GM21619 (cell line): ENCODE data around the gene COPS7B.
"Not testable (repeated sequence)": the region's sequence is repeated elsewhere in the genome, so short reads cannot be mapped to it uniquely, and the experiment has no call there.

ENCODE experiments used
- ATAC-seq: cut with Tn5 transposase; IDR thresholded peaks from one replicate; pipeline ENCODE4 v1.9.1; 2021; ENCODE audit not compliant: unreplicated experiment

Gene COPS7B

DNA sequence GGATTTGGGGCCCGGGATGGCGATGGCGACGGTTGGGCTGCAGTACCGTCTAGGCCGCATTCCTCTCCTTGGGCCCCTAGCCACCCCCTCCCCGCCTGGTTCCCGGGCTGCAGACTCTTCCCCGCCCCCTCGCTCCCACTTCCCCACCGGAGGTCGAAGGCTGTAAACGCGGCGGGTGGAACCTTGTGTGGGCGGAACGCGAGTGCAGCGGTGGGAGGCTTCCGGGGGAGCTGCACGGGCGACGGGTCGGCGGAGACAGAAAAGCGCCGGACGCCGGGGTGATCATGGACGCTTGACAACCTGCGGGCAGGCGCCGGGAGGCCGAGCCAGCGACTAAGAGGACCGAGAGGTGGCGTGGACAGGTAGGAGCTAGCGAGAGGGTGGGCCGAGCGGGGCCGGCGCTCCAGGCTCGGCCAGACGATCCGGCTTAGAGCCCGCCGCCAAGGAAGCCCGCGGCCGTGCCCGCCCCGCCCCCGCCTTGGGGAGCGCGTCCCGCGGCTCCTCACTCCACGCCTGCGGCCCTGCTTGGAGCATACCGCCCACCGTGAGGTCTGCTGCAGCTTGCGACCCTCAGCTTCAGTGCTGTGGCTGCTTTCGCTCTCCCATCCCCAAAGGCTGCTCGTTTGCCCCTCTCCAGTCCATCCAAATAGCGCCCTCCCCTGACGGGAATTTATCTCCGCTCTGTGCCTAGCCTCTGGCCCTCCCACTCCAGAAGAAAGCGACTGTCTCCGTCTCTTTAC lies at the start of gene COPS7B:
Gene COPS7B (plus strand): TSS at position 269 of the 740 bp plus-strand sequence. CDS start 2,126 bp downstream, outside the sequence.
- peak; percentile 59 for ATAC-seq

DNA sequence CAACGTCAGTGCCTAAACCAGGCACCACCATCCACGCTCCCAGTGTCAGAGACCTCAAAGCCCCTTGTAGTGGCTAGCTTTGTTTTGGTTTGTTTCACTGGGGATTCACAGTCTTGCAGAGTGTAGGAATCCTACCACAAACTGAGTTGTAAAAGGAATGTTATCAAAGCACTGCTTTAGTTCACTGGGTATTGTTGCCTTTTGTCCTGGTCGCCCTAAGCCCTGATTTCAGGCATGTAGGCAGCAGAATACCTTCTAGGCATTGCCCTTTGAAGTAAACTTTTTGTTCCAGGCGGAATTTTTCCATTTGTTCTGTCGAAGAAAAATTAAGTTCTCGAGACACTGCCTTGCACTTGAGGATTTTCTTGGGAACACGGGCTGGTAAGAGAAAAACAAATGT lies 48.5 kb upstream of the COPS7B start:
- no peak for ATAC-seq

DNA sequence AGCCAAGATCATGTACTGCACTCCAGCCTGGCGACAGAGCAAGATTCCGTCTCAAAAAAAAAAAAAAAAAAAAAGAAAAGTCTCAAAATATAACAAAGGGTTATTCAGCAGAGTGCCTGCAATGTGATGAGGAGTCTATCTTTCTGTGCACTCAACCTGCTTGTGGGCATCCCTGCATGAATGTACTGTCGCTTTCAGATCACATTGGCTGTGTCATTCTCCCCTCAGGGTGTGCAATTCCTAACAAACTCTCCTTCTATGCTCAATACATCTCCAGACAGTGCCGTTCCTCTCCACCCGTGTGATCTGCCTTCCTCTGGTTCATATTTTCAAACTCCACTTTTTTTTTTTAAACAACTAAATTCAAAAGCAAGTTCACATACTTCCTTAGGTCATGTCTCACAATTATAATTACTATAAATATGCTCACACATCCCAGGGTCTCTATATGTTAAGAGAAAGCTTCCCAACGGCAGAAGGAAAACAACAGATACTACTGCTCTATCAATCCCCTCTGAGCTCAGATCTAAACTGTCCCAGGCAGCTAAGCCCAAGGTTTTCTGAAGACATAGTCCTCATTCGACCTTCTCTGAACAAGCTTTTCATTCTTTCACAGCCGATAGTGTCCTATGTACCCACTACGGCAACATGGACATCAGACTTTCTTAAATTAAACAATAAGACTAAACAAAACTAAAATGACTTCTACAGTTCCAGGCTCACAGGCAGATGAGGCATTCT lies 42.7 kb upstream of the COPS7B start:
- no peak for ATAC-seq

DNA sequence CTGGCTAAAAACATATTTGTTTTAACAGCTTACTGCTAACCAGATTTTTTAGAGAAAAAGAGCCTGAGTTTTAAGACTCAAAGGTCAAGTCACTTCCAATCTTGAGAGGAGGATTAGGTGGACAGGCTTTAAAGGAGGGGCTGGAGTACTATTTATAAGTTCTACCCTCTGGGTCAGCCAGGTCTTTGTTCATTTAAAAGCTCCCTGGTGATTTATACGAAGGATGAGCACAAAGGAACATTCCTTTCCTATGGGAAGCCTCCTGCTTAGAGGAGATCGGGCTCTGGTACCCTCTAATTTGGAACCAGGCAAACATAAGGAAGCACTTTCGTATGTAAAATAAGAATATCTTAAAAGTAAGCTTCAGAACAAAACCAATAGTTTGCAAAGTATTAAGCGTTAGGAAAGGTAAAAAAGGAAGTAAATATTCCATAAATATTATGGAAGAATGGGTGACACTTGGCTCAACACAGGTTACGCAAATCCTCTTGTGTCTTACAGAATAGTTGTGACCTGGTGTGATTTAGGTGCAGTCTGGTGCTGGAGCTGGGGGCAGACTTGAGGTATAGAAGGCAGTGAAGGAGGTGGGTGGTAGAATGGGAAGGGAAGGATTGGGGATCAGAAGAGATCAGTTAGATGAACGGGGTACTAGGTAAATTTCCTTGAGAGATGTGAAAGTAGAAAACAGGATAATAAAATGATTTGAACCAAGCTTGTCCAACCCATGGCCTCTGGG lies 40.8 kb upstream of the COPS7B start:
- no peak for ATAC-seq

DNA sequence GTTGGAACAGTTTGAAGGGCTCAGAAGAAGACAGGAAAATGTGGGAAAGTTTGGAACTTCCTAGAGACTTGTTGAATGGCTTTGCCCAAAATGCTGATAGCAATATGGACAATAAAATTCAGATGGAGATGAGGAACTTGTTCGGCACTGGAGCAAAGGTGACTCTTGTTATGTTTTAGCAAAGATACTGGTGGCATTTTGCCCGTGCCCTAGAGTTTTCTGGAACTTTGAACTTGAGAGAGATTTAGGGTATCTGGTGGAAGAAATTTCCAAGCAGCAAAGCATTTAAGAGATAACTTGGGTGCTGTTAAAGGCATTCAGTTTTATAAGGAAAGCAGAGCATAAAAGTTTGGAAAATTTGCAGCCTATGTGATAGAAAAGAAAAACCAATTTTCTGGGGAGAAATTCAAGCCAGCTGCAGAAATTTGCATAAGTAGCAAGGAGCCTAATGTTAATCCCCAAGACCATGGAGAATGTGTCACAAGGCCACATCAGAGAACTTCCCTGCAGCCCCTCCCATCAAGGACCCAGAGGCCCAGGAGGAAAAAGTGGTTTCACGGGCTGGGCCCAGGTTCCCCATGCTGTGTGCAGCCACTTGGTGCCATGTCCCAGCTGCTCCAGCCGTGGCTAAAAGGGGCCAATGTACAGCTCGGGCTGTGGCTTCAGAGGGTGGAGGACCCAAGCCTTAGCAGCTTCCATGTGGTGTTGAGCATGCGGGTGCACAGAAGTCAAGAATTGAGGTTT lies 37.9 kb upstream of the COPS7B start:
- ATAC-seq, result not testable (repeated sequence)

DNA sequence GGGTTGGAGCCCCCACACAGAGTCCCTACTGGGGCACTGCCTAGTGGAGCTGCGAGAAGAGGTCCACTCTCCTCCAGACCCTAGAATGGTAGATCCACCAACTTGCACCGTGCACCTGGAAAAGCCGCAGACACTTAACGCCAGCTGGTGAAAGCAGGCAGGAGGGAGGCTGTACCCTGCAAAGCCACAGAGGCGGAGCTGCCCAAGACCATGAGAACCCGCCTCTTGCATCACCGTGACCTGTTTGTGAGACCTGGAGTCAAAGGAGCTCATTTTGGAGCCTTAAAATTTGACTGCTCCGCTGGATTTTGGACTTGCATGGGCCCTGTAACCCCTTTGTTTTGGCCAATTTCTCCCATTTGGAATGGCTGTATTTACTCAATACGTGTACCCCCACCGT lies 37.2 kb upstream of the COPS7B start:
- ATAC-seq, result not testable (repeated sequence)

DNA sequence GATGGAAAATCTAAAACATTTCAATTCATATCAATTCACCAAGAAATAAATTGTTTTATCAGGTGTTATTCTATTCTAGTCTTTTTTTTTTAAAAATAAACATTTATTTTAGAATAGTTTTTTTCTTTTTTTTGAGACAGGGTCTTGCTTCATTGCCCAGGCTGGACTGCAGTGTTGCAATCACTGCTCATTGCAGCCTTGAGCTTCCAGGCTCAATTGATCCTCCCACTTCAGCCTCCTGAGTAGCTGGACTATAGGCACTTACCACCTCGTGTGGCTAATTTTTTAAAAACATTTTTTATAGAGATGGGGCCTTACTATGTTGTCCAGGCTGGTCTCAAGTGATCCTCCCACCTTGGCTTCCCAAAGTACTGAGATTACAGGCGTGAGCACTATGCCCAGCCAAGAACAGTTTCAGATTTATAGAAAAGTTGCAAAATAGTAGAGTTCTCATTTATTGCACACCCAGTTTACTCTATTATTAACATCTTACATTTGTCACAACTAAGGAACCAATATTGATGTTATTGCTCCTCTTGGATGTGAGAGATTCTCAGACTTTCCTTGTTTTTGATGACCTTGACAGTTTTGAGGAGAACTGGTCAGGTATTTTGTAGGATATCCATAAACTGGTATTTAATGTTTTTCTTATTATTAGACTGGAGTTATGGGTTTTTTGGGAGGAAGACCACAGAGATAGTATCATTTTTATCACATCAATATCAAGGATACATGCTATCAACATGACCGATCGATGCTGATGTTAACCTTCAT lies 35.0 kb upstream of the COPS7B start:
- no peak for ATAC-seq

DNA sequence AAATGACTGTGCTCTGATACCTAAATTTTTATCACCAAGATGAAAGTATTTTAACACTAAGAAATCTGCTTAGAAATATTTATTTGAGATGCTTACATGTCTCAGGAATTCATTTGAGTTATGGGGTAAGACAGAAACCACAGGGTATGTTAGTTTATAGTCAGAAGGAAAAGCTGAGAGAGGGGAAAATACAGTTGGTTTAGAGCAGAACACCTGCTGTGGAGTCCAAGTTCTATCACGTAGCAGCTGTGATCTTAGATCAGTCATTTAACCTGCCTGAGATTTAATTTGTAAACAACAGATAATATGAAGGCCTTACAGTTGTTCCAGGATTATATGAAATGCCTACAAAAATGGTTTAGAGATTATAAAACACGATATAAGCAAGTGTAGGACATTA lies 34.2 kb upstream of the COPS7B start:
- no peak for ATAC-seq

DNA sequence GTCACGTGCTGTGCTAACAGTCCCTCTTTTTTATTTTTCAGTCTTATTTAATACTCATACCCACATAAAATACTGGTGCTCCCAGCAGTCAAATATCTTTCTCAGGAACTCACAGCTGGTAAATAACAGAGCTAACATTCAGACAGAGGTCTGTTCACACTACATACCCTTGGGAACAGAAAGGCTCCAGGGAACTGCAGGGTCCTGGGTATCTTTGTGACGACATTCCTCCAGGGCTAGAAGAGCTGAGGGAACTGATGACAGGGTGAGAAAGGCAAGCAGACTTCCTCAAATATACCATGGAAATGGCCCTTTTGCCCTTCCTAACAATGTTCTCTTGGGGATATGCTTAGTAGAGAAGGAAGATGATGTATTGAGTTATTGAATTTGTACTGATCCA lies 24.5 kb upstream of the COPS7B start:
- no peak for ATAC-seq

DNA sequence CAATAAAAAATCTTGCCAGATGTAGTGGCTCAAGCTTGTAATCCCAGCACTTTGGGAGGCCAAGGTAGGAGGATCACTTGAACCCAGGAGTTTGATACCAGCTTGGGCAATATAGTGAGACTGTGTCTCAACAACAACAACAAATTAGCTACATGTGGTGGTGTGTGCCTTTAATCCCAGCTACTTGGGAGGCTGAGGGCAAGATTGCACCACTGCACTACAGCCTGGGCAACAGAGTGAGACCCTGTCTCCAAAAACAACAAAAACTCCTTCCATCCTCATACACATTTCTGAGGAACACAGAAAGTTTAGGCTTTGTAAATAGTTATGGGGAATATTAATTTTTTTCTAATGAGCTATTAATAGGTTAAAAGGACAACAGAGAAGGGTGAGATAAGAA lies 22.1 kb upstream of the COPS7B start:
- ATAC-seq, result no peak

DNA sequence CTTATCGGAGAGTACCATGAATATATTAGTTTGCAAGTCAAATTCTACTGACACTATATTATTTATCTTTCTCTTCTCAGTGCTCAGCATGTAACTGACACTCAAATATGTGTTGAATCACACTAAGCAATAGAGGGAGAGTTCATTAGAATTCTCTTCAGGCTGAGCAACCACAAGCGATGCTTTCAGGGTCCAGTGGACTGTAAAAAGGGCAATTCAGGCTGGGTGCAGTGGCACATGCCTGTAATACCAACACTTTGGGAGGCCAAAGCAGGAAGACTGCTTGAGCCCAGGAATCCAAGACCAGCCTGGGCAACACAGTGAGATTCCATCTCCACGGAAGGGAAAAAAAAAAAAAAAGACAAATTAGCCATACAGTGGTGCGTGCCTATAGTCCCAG lies 21.5 kb upstream of the COPS7B start:
- no peak for ATAC-seq

DNA sequence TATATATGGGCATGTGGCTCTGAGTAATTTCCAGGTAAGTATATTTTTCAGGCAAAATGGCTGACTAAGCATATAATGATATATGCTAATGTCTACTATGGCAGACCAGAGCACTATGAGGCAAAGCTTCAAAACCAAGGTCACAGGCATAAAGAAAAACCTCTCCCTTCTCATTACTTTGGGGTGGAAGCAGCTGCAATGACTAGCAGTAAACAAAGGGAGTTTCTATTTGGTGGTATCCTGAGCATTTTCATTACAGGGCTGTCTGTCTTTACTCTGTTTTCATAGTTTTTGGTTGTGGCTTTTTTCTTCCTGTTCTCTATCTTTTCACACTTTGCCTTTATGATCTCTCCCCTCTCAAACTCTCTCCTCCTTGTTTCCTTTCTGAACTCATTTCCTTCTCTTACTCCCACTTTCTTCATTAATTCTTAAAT lies 20.7 kb upstream of the COPS7B start:
- ATAC-seq, result peak; percentile 49

DNA sequence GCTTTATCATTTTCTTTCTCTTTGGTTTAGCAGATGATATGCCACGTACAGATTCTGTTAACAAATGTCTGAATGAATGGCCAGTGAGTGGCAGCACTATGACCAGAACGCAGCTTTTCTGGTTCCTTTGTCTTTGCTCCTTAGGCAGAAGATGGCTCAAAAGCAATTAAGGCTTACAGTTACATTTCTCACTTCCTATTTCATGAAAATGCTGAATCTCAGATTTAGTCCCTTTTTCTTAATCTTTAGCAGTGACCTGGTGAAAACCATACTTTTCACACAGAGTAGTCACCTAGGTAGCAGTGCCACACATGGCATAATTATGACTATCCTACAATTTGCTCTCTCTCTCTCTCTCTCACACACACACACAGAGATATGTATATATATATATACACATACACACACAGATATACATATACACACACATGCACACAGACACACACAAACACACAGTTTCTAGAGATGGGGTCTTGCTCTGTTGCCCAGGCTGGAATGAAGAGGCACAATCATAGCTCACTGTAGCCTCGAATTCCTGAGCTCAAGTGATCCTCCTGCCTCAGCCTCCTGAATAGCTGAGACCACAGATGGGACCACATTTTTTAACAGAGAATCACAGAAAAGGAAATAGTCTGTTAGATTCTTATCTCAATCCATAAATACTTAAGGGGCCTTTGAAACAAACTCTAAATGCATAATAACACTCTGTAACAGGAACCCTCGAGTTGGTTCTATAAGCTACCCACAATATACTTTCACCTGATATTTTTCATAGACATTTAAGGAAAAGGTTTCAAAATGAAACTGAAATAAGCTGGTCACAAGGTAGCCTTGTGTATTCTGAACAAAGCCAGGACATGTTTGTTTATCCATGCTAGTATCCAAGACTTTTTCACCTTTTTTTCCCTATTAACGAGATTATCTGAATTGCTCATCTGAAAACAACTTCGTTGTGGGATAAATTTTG lies 16.8 kb upstream of the COPS7B start:
- no peak for ATAC-seq

DNA sequence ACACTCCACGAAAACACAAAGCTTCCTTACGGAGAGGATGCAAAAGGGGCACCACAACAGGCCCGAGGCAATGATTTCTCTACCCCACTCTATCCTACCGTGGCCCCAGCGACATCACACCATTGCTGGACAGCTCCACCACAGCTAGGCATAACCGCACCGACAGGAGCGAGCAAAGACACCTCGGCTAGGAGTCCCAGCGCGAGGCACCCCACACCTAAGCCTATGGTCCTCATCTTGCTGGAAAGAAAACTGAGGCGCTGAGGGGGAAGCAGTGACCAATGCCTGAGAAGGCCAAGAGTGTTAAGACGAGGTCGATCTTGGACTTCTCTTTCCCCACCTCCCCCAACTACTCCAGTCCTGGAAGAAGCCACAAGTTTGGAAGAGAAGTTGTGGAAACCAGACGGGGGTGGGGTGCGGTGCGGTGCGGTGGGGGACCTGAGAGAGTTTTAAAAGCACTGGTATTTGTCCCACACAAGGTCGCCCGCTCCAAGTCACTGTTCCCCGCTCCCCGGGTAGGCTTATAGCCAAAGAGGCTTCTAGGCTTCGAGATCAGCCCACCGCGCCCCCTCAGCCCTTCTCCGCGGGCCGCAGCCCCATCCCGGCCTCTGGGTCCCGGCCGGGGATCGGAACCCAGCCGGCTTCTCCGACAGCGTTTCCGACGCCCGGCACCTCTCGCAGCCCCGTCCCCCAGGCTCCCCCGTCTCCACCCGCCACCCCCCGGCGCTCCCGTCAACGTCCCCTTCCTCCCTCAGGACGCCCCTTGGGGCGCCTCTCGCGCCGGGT lies 5.9 kb upstream of the COPS7B start:
- peak; percentile 0 for ATAC-seq

DNA sequence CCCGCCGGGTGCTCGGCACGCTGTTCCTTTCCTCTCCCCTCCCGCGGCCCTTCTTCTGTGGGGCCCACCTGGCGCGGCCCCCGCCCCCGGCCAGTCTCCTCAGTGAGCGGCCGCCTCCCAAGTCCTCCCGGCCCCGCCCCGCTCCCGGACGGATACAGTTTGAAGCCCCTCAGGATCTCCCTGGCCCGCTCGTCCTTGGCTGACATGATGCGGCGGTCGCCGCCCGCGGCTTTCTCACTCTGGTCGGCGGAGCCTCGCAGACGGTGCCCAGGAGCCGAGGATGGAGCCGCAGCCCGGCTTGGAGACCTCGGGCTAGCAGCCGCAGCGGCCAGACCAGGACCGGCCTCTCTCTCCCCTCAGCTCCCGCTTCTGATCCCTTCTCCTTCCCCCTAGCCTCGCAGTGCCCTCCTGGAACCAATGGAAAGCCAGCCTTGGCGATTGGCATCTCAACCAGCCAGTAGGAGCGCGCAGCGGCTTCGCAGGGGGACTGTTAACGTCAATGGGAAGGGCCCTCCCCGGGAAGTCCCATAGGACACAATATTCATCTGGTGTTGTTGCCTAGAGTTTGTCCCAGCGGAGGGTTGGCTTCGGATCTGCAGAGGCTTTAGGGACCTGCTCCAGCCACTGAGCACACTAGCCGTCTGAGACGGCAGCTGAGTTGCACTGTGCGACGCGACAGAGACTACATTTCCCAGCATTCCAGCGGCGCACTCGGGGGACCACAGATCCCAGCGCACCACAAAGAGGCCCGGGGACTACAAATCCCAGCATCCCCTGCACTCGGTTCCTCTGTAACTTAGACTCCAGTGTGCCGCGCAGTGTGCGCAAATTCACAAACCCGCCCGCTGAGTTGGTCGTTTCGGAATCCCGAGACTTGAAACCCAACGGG lies 5.1 kb upstream of the COPS7B start, which contains the start of gene PDE6D:
Gene PDE6D (minus strand): TSS at position 374 of the 889 bp plus-strand sequence. CDS start 168 bp downstream, at position 206.
- peak; percentile 84 for ATAC-seq

DNA sequence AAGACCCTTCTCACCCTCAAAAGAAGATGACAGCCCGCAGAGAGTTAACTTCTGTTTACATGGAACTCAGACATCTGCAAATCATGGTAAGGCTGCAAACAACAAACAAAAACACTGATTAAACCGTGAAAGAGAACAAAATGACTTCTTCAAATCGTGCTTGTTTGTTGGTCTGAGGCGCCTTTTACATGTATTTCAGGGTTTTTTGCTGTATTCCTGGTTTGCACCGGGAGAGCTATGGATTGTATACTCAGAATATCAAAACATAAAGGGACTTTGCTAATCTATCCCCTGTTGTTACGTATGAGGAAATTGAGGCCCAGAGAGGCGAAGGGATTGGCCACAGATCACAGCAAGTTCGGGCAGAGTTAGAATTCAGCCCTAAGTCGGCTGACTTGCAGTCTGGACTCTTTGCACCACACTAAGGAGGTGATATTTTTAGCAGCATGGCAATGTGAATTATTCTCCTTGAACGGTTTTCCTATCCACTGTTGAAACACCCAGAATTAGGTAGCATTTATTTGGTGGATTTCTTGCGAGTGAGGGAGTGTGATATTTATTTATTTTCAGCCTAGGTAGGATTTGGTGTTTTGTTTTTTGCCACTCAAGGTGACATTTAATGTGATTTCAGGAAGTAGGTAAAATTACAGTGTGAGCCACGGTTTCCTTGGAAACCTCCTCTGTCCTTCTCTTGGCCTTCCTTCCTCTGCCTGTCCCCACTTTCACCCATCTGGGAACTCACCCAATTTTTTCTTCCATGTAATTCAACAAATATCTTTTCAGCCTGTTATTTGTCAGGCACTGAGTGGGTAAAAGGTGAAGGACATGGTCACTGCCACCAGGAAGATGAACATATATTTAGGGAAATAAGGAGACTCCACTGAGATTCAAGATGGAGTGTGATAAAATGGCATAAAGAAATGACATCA lies 4.2 kb upstream of the COPS7B start:
- no peak for ATAC-seq
